ENCODE results near the gene USP3.

The USP3 gene

GRCh38 chr15:63575312-63575711 lies 70.9 kb downstream of the USP3 start:
- no peaks in the 10 kb centered on the region for H3K27me3 ChIP-seq (replicated peaks; ENCODE audit: insufficient read depth, low read length)
- no peaks in the 10 kb centered on the region for H4K20me1 ChIP-seq (ENCODE audit: insufficient read depth, low read length)
- H3K27ac ChIP-seq (ENCODE audit: low read length) = no peak overlapping the region
- no peaks in the 10 kb centered on the region; the same call in 1 of the 2 replicates for H3K36me3 ChIP-seq (replicated peaks; ENCODE audit: insufficient read depth, low read length)
- H3K79me2 ChIP-seq (ENCODE audit: low read length) = no peaks in the 10 kb centered on the region
- no peaks in the 10 kb centered on the region for H3K9me3 ChIP-seq (replicated peaks; ENCODE audit: insufficient read depth, low read length)
- no peak overlapping the region for H3K4me3 ChIP-seq (ENCODE audit: low read length)
- H3K4me1 ChIP-seq (ENCODE audit: low read length) = no peaks in the 10 kb centered on the region
- no peak for DNase-seq
- no peaks in the 10 kb centered on the region for H3K9me2 ChIP-seq (replicated peaks; ENCODE audit: insufficient read depth, low read length)
- H3K4me2 ChIP-seq (ENCODE audit: low read depth, low read length) = no peak overlapping the region
- TF ChIP-seq CTCF (IDR thresholded peaks at IDR 0.05; ENCODE audit: low read length) (no peak), EZH2phosphoT487 (IDR thresholded peaks at IDR 0.05; ENCODE audit: low read length) (no peak), EZH2 (optimal IDR thresholded peaks at IDR 0.05; ENCODE audit: low read depth, low read length) (no peak)
- no peak overlapping the region for H2AFZ ChIP-seq (ENCODE audit: low read length)
- H3F3A ChIP-seq (ENCODE audit: insufficient read depth, low read length) = 0 out of 2 replicates have a peak, but pooled peaks cover 3% of the 10 kb centered on the region
- H3K9ac ChIP-seq (ENCODE audit: low read length) = no peak overlapping the region

GRCh38 chr15:63576441-63576840 lies 72.0 kb downstream of the USP3 start:
- no peak overlapping the region for H3K4me2 ChIP-seq (ENCODE audit: low read depth, low read length)
- H3K36me3 ChIP-seq (replicated peaks; ENCODE audit: insufficient read depth, low read length) = no peaks in the 10 kb centered on the region; the same call in 1 of the 2 replicates
- H3K9me2 ChIP-seq (replicated peaks; ENCODE audit: insufficient read depth, low read length) = no peaks in the 10 kb centered on the region
- H2AFZ ChIP-seq (ENCODE audit: low read length) = no peak overlapping the region
- no peak overlapping the region for H3K4me3 ChIP-seq (ENCODE audit: low read length)
- no peaks in the 10 kb centered on the region for H4K20me1 ChIP-seq (ENCODE audit: insufficient read depth, low read length)
- H3K27ac ChIP-seq (ENCODE audit: low read length) = no peak overlapping the region
- DNase-seq = no peak
- no peaks in the 10 kb centered on the region for H3K9me3 ChIP-seq (replicated peaks; ENCODE audit: insufficient read depth, low read length)
- H3K79me2 ChIP-seq (ENCODE audit: low read length) = no peaks in the 10 kb centered on the region
- H3K27me3 ChIP-seq (replicated peaks; ENCODE audit: insufficient read depth, low read length) = no peaks in the 10 kb centered on the region
- TF ChIP-seq EZH2 (optimal IDR thresholded peaks at IDR 0.05; ENCODE audit: low read depth, low read length) (no peak), CTCF (IDR thresholded peaks at IDR 0.05; ENCODE audit: low read length) (no peak), EZH2phosphoT487 (IDR thresholded peaks at IDR 0.05; ENCODE audit: low read length) (no peak)
- H3K4me1 ChIP-seq (ENCODE audit: low read length) = no peaks in the 10 kb centered on the region
- 0 out of 2 replicates have a peak, but pooled peaks cover 3% of the 10 kb centered on the region for H3F3A ChIP-seq (ENCODE audit: insufficient read depth, low read length)
- no peak overlapping the region for H3K9ac ChIP-seq (ENCODE audit: low read length)

GRCh38 chr15:63582179-63582578 lies 77.8 kb downstream of the USP3 start:
- Histone ChIP-seq H3K9me2 (replicated peaks; ENCODE audit: insufficient read depth, low read length) (no peaks in the 10 kb centered on the region), H3K4me1 (ENCODE audit: low read length) (no peaks in the 10 kb centered on the region), H4K20me1 (ENCODE audit: insufficient read depth, low read length) (no peaks in the 10 kb centered on the region), H3F3A (ENCODE audit: insufficient read depth, low read length) (no peaks in the 10 kb centered on the region), H3K79me2 (ENCODE audit: low read length) (no peaks in the 10 kb centered on the region), H3K4me2 (ENCODE audit: low read depth, low read length) (no peak overlapping the region), H3K27ac (ENCODE audit: low read length) (no peak overlapping the region), H3K27me3 (replicated peaks; ENCODE audit: insufficient read depth, low read length) (no peaks in the 10 kb centered on the region), H3K36me3 (replicated peaks; ENCODE audit: insufficient read depth, low read length) (no peaks in the 10 kb centered on the region), H2AFZ (ENCODE audit: low read length) (no peak overlapping the region), H3K9me3 (replicated peaks; ENCODE audit: insufficient read depth, low read length) (no peaks in the 10 kb centered on the region), H3K4me3 (ENCODE audit: low read length) (no peak overlapping the region), H3K9ac (ENCODE audit: low read length) (no peak overlapping the region)
- TF ChIP-seq EZH2phosphoT487 (IDR thresholded peaks at IDR 0.05; ENCODE audit: low read length) (no peak), EZH2 (optimal IDR thresholded peaks at IDR 0.05; ENCODE audit: low read depth, low read length) (no peak), CTCF (IDR thresholded peaks at IDR 0.05; ENCODE audit: low read length) (no peak)
- DNase-seq = no peak

Data from MM.1S (cell line).